Sigmoid colon (tissue), 4 donors: ENCODE measurements around the gene VMAC.

Source experiments
- CTCF ChIP-seq, 4 experiments: fragments of 450-650 bp in 3 of 4; fragments of 200-600 bp in 1 of 4; IDR thresholded peaks; one replicate each; pipeline ENCODE4 v1.5.1; 2016 to 2019; ENCODE audit warnings: antibody characterized with exemption in 4 of 4, mild to moderate bottlenecking in 3 of 4, moderate library complexity in 2 of 4
- EP300 ChIP-seq, 4 donors: sonication (generic); formaldehyde crosslinking; IDR thresholded peaks; one replicate each; pipeline ENCODE4 v1.6.1; 2017; ENCODE audit warnings: antibody characterized with exemption in 4 of 4
- POLR2A ChIP-seq, 2 donors: fragments of 450-650 bp; IDR thresholded peaks; one replicate each; pipeline ENCODE4 v1.6.1; 2016; ENCODE audit warnings: antibody characterized with exemption in 2 of 2, mild to moderate bottlenecking in 2 of 2, moderate library complexity in 2 of 2

DNA sequence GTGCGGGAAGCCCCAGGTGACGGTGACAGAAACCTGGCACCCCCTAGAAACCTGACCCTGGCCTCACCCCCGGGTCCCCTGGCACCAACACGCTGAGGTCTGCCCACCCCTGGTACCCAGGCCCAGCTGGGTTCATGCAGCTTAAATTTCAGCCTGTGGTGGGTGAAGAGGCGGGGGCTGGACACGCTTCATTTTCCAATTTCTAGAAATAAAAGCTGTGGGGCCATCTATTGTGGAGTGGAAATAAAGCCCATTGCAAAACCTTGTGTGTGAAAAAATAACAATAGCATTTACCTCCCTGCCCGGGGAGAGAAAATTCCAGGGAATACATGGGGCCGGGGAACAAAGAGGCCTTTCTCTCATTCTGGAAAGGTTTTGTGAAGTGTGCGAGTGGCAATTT, 26.8 kb upstream of the VMAC start:
- TF ChIP-seq EP300 (IDR thresholded peaks at IDR 0.05), result no peak
- TF ChIP-seq CTCF (IDR thresholded peaks at IDR 0.05), result no peak
- TF ChIP-seq POLR2A (IDR thresholded peaks at IDR 0.05), result no peak
